Transverse colon (tissue), 4 donors: ENCODE measurements around the gene ANKRD44. TPM values are rescaled to one million over a fixed set of nuclear protein-coding genes. Genes with fewer than 3 reads are reported as not detected.

Experiments
- DNase-seq: peaks from one replicate; pipeline ENCODE4 v3.0.0-alpha.2; 2019
- H3K27ac ChIP-seq, 4 donors: fragments of 200-600 bp; sonication (generic); 2 replicates each; pipeline ENCODE4 v1.5.1; 2016 to 2018; ENCODE audit warnings: inconsistent platforms in 4 of 4
- H3K27me3 ChIP-seq: fragments of 200-600 bp; sonication (generic); 2 replicates; pipeline ENCODE4 v1.5.1; 2017; ENCODE audit warnings: inconsistent platforms
- H3K36me3 ChIP-seq, 4 donors: fragments of 200-600 bp; sonication (generic); 2 replicates each; pipeline ENCODE4 v1.5.1; 2017 to 2019; ENCODE audit warnings: inconsistent platforms in 4 of 4
- H3K4me1 ChIP-seq, 4 donors: fragments of 200-600 bp; sonication (generic); 2 replicates each; pipeline ENCODE4 v1.5.1; 2017 to 2020; ENCODE audit warnings: inconsistent platforms in 4 of 4
- H3K4me3 ChIP-seq, 4 donors: fragments of 200-600 bp; sonication (generic); 1 replicate in 1 of 4; 2 replicates in 3 of 4; pipeline versions ENCODE4 v1.5.1 to v1.6.1; 2017 to 2019; ENCODE audit warnings: inconsistent platforms in 4 of 4
- H3K9me3 ChIP-seq, 2 donors: fragments of 200-600 bp; sonication (generic); 2 replicates each; pipeline ENCODE4 v1.5.1; 2017 to 2019; ENCODE audit warnings: inconsistent platforms in 2 of 2
- CTCF ChIP-seq, 5 experiments: fragments of 200-600 bp in 3 of 5; fragments of 450-650 bp in 2 of 5; sonication (generic) in 3 of 5; IDR thresholded peaks; 1 replicate in 2 of 5; 2 replicates in 3 of 5; pipeline ENCODE4 v1.5.1; 2016 to 2017; ENCODE audit warnings: antibody characterized with exemption in 5 of 5, inconsistent platforms in 3 of 5, mild to moderate bottlenecking in 2 of 5, moderate library complexity in 1 of 5
- EP300 ChIP-seq: sonication (generic); formaldehyde crosslinking; IDR thresholded peaks from one replicate; pipeline ENCODE4 v1.6.1; 2017; ENCODE audit warnings: antibody characterized with exemption, low read depth
- POLR2A ChIP-seq: fragments of 450-650 bp; IDR thresholded peaks from one replicate; pipeline ENCODE4 v1.6.1; 2016; ENCODE audit warnings: antibody characterized with exemption, mild to moderate bottlenecking, moderate library complexity
- POLR2AphosphoS5 ChIP-seq, 3 donors: sonication (generic); formaldehyde crosslinking; IDR thresholded peaks; one replicate each; pipeline ENCODE4 v1.6.1; 2016; ENCODE audit warnings: antibody characterized with exemption in 3 of 3
- WGBS, 2 donors: methylation state at CpG; one replicate each; pipeline ENCODE4 v1.1.5; 2018; ENCODE audit warnings: low coverage in 1 of 2; 5-methylcytosine and 5-hydroxymethylcytosine counted together
- in situ Hi-C, 4 donors: fragments of 200-750 bp; cut with MboI; loops; one replicate each; pipeline versions ENCODE4 v1.15.0 to v1.15.1; 2017; ENCODE audit warnings: low sequenced_read_pairs in 3 of 4, low pct_ligation_motif_present in 1 of 4, low pct_unique_long_range_greater_than_20kb in 1 of 4
- intact Hi-C: fragments of 100-400 bp; cut with DNase I; formaldehyde crosslinking; loops from one replicate; pipeline ENCODE4 v1.15.1; 2023; ENCODE audit warnings: low total_unique reads
- total RNA-seq, 4 donors: library from RNA; depleted of rRNA; stranded (reverse); fragments of >200 nt; gene quantifications; one replicate each; pipeline ENCODE4 v1.1.0, GENCODE V29; 2016

Gene ANKRD44
- total RNA-seq, 4 donors from 2014 or later, result 13.9 to 46.8 (median 27.5) TPM

GRCh38 chr2:197238043-197238365 lies 72.6 kb downstream of the ANKRD44 start:
- WGBS, 2 donors, result 38 to 48% methylated on average over 2 of the region's 2 CpGs
- H3K4me1 ChIP-seq, result peaks cover 0 to 43% (median 9%) of the 10 kb centered on the region in 4 donors
- intact Hi-C loops, result no loop called here

GRCh38 chr2:197237291-197238042 lies 73.1 kb downstream of the ANKRD44 start:
- H3K36me3 ChIP-seq, result no peaks in the 10 kb centered on the region
- in situ Hi-C loops, result no loop called here
- H3K9me3 ChIP-seq, result no peaks in the 10 kb centered on the region
- DNase-seq, result no peak
- peaks cover 0 to 43% (median 9%) of the 10 kb centered on the region in 4 donors for H3K4me1 ChIP-seq
- peak overlapping the region in 1 of 4 donors; percentile 7 for H3K27ac ChIP-seq
- H3K27me3 ChIP-seq, result no peaks in the 10 kb centered on the region
- no peak overlapping the region for H3K4me3 ChIP-seq
- WGBS, 2 donors, result 73 to 86% methylated on average over 8 of the region's 8 CpGs
- intact Hi-C loops, result no loop called here
- no peak for TF ChIP-seq POLR2AphosphoS5 (IDR thresholded peaks at IDR 0.05)
- no peak for TF ChIP-seq POLR2A
- TF ChIP-seq EP300, result no peak
- no peak for TF ChIP-seq CTCF (IDR thresholded peaks at IDR 0.05)

More at GRCh38 chr2:197238043-197238365, 72.6 kb downstream of the ANKRD44 start:
- no peaks in the 10 kb centered on the region for H3K27me3 ChIP-seq
- TF ChIP-seq POLR2A (no peak), CTCF (IDR thresholded peaks at IDR 0.05) (no peak), EP300 (no peak), POLR2AphosphoS5 (IDR thresholded peaks at IDR 0.05) (no peak)
- no peak overlapping the region for H3K4me3 ChIP-seq
- no peaks in the 10 kb centered on the region for H3K9me3 ChIP-seq
- in situ Hi-C loops, result no loop called here
- H3K36me3 ChIP-seq, result no peaks in the 10 kb centered on the region
- DNase-seq, result no peak
- H3K27ac ChIP-seq, result peak overlapping the region in 1 of 4 donors; percentile 7

GRCh38 chr2:197236816-197237215 lies 73.8 kb downstream of the ANKRD44 start:
- 65 to 77% methylated on average over 7 of the region's 7 CpGs for WGBS, 2 donors
- TF ChIP-seq POLR2AphosphoS5 (IDR thresholded peaks at IDR 0.05), result no peak
- TF ChIP-seq CTCF (IDR thresholded peaks at IDR 0.05), result no peak
- TF ChIP-seq POLR2A, result no peak
- TF ChIP-seq EP300, result no peak
- H3K4me1 ChIP-seq, result peaks cover 0 to 43% (median 9%) of the 10 kb centered on the region in 4 donors
- no peaks in the 10 kb centered on the region for H3K9me3 ChIP-seq
- DNase-seq, result no peak
- intact Hi-C loops (no loop called here), in situ Hi-C loops (no loop called here)
- no peaks in the 10 kb centered on the region for H3K36me3 ChIP-seq
- no peaks in the 10 kb centered on the region for H3K27me3 ChIP-seq
- peak overlapping the region in 1 of 4 donors; percentile 7 for H3K27ac ChIP-seq
- H3K4me3 ChIP-seq, result no peak overlapping the region

GRCh38 chr2:197236159-197236558 lies 74.4 kb downstream of the ANKRD44 start:
- H3K27me3 ChIP-seq, result no peaks in the 10 kb centered on the region
- H3K36me3 ChIP-seq, result no peaks in the 10 kb centered on the region
- in situ Hi-C loops (no loop called here), intact Hi-C loops (no loop called here)
- peaks cover 0 to 41% (median 9%) of the 10 kb centered on the region in 4 donors for H3K4me1 ChIP-seq
- no peak overlapping the region for H3K4me3 ChIP-seq
- no peaks in the 10 kb centered on the region for H3K9me3 ChIP-seq
- no peak overlapping the region for H3K27ac ChIP-seq
- TF ChIP-seq EP300, result no peak
- TF ChIP-seq POLR2AphosphoS5 (IDR thresholded peaks at IDR 0.05), result no peak
- TF ChIP-seq CTCF (IDR thresholded peaks at IDR 0.05), result no peak
- no peak for TF ChIP-seq POLR2A
- DNase-seq, result no peak
- 83 to 100% methylated on average over 2 of the region's 2 CpGs for WGBS, 2 donors
